K562 (cell line): ENCODE results near the gene GLDC. TPM values are rescaled to one million over a fixed set of nuclear protein-coding genes. Genes with fewer than 3 reads are reported as not detected.

Experiments
- ATAC-seq: fragments of 200-7000 bp; cut with Tn5 transposase; 3 replicates; pipeline ENCODE4 v1.9.1; 2020; ENCODE audit warnings: moderate library complexity
- BruUV-seq: library from RNA; stranded (reverse); fragments of 400-500 nt; replicated peaks from 2 replicates; lab custom pipeline; 2021; lab: Mats Ljungman, UMichigan
- CTCF ChIA-PET: fragments of 300-600 bp; formaldehyde crosslinking; extraction: SDS; loops from one replicate; lab custom pipeline; 2021; ENCODE audit warnings: low intra/inter-chr PET ratio; lab: Yijun Ruan, JAX
- POLR2A ChIA-PET: fragments of 300-600, 350-650 bp; sonication (Branson Sonifier 250); formaldehyde crosslinking; extraction: SDS; loops from one replicate; lab custom pipeline; 2021; ENCODE audit warnings: antibody characterized with exemption, inconsistent platforms; lab: Yijun Ruan, JAX
- DNase-seq, 4 experiments: peaks; one replicate each; pipeline versions ENCODE4 v3.0.0 to v3.0.0-alpha.2; 2011 to 2018; ENCODE audit warnings: low spot score in 3 of 4, mixed read lengths in 3 of 4; ENCODE audit errors: extremely low read depth in 1 of 4
- FAIRE-seq: peaks from 2 replicates; lab custom pipeline; 2011; peaks lifted over from hg19 to GRCh38; lab: Jason Lieb, UNC
- H2AFZ ChIP-seq: 2 replicates; pipeline ENCODE4 v1.6.0; 2011; ENCODE audit warnings: low read depth, low read length, control low read depth, inconsistent platforms
- H3K27ac ChIP-seq: fragments of 200-600 bp; 3 replicates; pipeline ENCODE4 v1.8.0; 2011; ENCODE audit warnings: low read depth, mild to moderate bottlenecking, control low read depth, inconsistent platforms, low read length, moderate library complexity, mixed read lengths; ENCODE audit errors: extremely low read depth
- H3K27me3 ChIP-seq, 2 experiments: fragments of 300-600 bp in 1 of 2; 2 replicates in 1 of 2; 3 replicates in 1 of 2; pipeline versions ENCODE4 v1.6.0 to v1.8.0; 2011; ENCODE audit warnings: inconsistent platforms in 2 of 2, low read length in 2 of 2, mild to moderate bottlenecking in 1 of 2, mixed read lengths in 1 of 2, moderate library complexity in 1 of 2; ENCODE audit not compliant: control insufficient read depth in 2 of 2, insufficient read depth in 2 of 2
- H3K36me3 ChIP-seq: fragments of 300-600 bp; 3 replicates; pipeline ENCODE4 v1.8.0; 2011; ENCODE audit warnings: mild to moderate bottlenecking, low read length, inconsistent platforms; ENCODE audit not compliant: control insufficient read depth, insufficient read depth
- H3K4me1 ChIP-seq, 2 experiments: fragments of 200-600 bp in 1 of 2; replicated peaks in 1 of 2; 2 replicates in 1 of 2; 3 replicates in 1 of 2; pipeline versions ENCODE4 v1.5.1 to v1.8.0; 2011; ENCODE audit warnings: inconsistent platforms in 2 of 2, low read length in 2 of 2, mild to moderate bottlenecking in 1 of 2, mixed read lengths in 1 of 2, moderate library complexity in 1 of 2; ENCODE audit not compliant: control insufficient read depth in 2 of 2, insufficient read depth in 2 of 2
- H3K4me2 ChIP-seq: 2 replicates; pipeline ENCODE4 v1.6.1; 2011; ENCODE audit warnings: low read length, control low read depth, inconsistent platforms, mixed read lengths; ENCODE audit not compliant: insufficient read depth
- H3K4me3 ChIP-seq: fragments of 200-600 bp; sonication (generic), shearing (Covaris generic); 2 replicates; pipeline ENCODE4 v1.5.1; 2016; ENCODE audit warnings: control low read depth, inconsistent platforms
- H3K79me2 ChIP-seq: fragments of 200-600 bp; 3 replicates; pipeline ENCODE4 v1.8.0; 2011; ENCODE audit warnings: low read length, inconsistent platforms; ENCODE audit not compliant: control insufficient read depth, insufficient read depth
- H3K9ac ChIP-seq, 2 experiments: 2 replicates each; pipeline versions ENCODE4 v1.6.0 to v1.6.1; 2011; ENCODE audit warnings: low read depth in 2 of 2, low read length in 2 of 2, control low read depth in 1 of 2, inconsistent platforms in 1 of 2, mild to moderate bottlenecking in 1 of 2, mixed read lengths in 1 of 2; ENCODE audit not compliant: insufficient read depth in 1 of 2
- H3K9me1 ChIP-seq: one replicate; pipeline ENCODE4 v1.6.0; 2011; ENCODE audit warnings: inconsistent platforms, mild to moderate bottlenecking, low read length, moderate library complexity; ENCODE audit not compliant: control insufficient read depth, insufficient read depth
- H3K9me3 ChIP-seq: replicated peaks from 2 replicates; pipeline ENCODE4 v1.5.1; 2011; ENCODE audit warnings: low read depth, low read length, inconsistent platforms; ENCODE audit not compliant: control insufficient read depth, insufficient read depth
- H4K20me1 ChIP-seq: replicated peaks from 2 replicates; pipeline ENCODE4 v1.6.1; 2011; ENCODE audit warnings: low read length, inconsistent platforms, mixed read lengths; ENCODE audit not compliant: control insufficient read depth, insufficient read depth
- FOS ChIP-seq: IDR thresholded peaks from 3 replicates; pipeline ENCODE4 v1.6.1; 2011; ENCODE audit not compliant: insufficient read length; ENCODE audit errors: extremely low read depth
- NR2C1 ChIP-seq, 2 experiments: fragments of 450-650 bp; IDR thresholded peaks; 2 replicates each; pipeline ENCODE4 v1.6.1; 2017; ENCODE audit warnings: mild to moderate bottlenecking in 2 of 2, antibody characterized with exemption in 1 of 2, inconsistent platforms in 1 of 2, missing compliant biosample characterization in 1 of 2, missing genetic modification characterization in 1 of 2
- POLR2AphosphoS2 ChIP-seq: IDR thresholded peaks from 2 replicates; pipeline ENCODE4 v1.6.1; 2012; ENCODE audit warnings: low read length, improper control_type of control experiment
- POLR2B ChIP-seq: fragments of 450-650 bp; IDR thresholded peaks from 2 replicates; pipeline ENCODE4 v1.6.1; 2018; ENCODE audit warnings: low read depth; ENCODE audit not compliant: partially characterized antibody
- RB1 ChIP-seq: fragments of 450-650 bp; IDR thresholded peaks from 2 replicates; pipeline ENCODE4 v1.6.1; 2017; ENCODE audit warnings: low read depth, mild to moderate bottlenecking
- RBM15 ChIP-seq: fragments of 200-400 bp; formaldehyde crosslinking; IDR thresholded peaks from 2 replicates; pipeline ENCODE4 v1.6.1; 2018; ENCODE audit warnings: mild to moderate bottlenecking, low read length, moderate library complexity; ENCODE audit not compliant: insufficient read depth
- SLC30A9 ChIP-seq: fragments of 250-450 bp; sonication (Bioruptor Pico); IDR thresholded peaks from 2 replicates; pipeline ENCODE4 v1.8.0; 2022; ENCODE audit warnings: mild to moderate bottlenecking, moderate library complexity
- STAT5B ChIP-seq: fragments of 250-450 bp; sonication (Bioruptor Pico); IDR thresholded peaks from 2 replicates; pipeline ENCODE4 v1.8.0; 2021; ENCODE audit warnings: mild to moderate bottlenecking, inconsistent platforms
- TCF7L2 ChIP-seq: fragments of 150-350 bp; IDR thresholded peaks from 2 replicates; pipeline ENCODE4 v1.6.1; 2016; ENCODE audit warnings: low read depth, mild to moderate bottlenecking, low read length, moderate library complexity
- TEAD4 ChIP-seq, 2 experiments: sonication (generic) in 1 of 2; formaldehyde crosslinking in 1 of 2; IDR thresholded peaks; 2 replicates each; pipeline versions ENCODE4 v1.6.1 to v1.8.0; 2012 to 2022; ENCODE audit warnings: borderline replicate concordance in 1 of 2, inconsistent platforms in 1 of 2, low read length in 1 of 2, mild to moderate bottlenecking in 1 of 2, missing genetic modification reagents in 1 of 2
- ZNF197 ChIP-seq: fragments of 200-800 bp; sonication (Bioruptor generic); IDR thresholded peaks from 2 replicates; pipeline ENCODE4 v1.6.1; 2016; ENCODE audit warnings: low read depth, missing genetic modification characterization, missing compliant biosample characterization
- ZNF23 ChIP-seq: fragments of 250-450 bp; sonication (Bioruptor Pico); IDR thresholded peaks from 2 replicates; pipeline ENCODE4 v1.4.0; 2020; ENCODE audit warnings: mild to moderate bottlenecking
- WGBS: fragments of 100-300 bp; shearing (Covaris generic); methylation state at CpG from one replicate; pipeline ENCODE4 v1.1.6; 2016; ENCODE audit warnings: low coverage, mixed read lengths; ENCODE audit not compliant: insufficient coverage; ENCODE audit errors: missing lambda C conversion rate; 5-methylcytosine and 5-hydroxymethylcytosine counted together
- in situ Hi-C: fragments of 300-500 bp; cut with MboI; formaldehyde crosslinking; loops from 4 replicates; pipeline ENCODE4 v1.15.0; 2018; ENCODE audit warnings: inconsistent platforms, mixed read lengths
- intact Hi-C: fragments of 100-400 bp; cut with micrococcal nuclease; formaldehyde crosslinking; loops from 2 replicates; pipeline ENCODE4 v1.14.2; 2022
- polyA plus RNA-seq, 8 experiments: library from polyadenylated mRNA; depleted of rRNA in 4 of 8; stranded (reverse) in 5 of 8; unstranded in 3 of 8; fragments of >200 nt; fragmentation: Nextera tagmentation in 2 of 8; fragmentation: Illumina TruSeq in 1 of 8; extraction: Ambion mirVana in 2 of 8; extraction: Trizol in 1 of 8; gene quantifications; 2 replicates each; pipeline versions ENCODE4 v1.2.1 to v1.2.3, GENCODE V29; 2011 to 2014; ENCODE audit warnings: inconsistent platforms in 1 of 8, missing spikeins in 1 of 8
- total RNA-seq, 7 experiments: library from RNA; depleted of rRNA in 6 of 7; stranded (reverse); fragments of >200 nt in 6 of 7; fragmentation: Illumina TruSeq in 2 of 7; extraction: Trizol in 2 of 7; gene quantifications; 2 replicates each; pipeline versions ENCODE4 v1.2.1 to v1.2.3, GENCODE V29; 2011 to 2021; ENCODE audit warnings: low replicate concordance in 1 of 7
- TF ChIP-seq, protein P1 (sequence below): fragments of 250-450 bp; sonication (Bioruptor Pico); IDR thresholded peaks from 2 replicates; pipeline ENCODE4 v1.5.0; 2021; ENCODE audit warnings: mild to moderate bottlenecking, borderline replicate concordance

Gene GLDC
- total and polyA plus RNA-seq, 9 of the 15 experiments (the other 6 are each of a cell fraction or from before 2014, with no cell fraction given) = 0.03 to 0.27 (median 0.08) TPM; not detected in 6

DNA sequence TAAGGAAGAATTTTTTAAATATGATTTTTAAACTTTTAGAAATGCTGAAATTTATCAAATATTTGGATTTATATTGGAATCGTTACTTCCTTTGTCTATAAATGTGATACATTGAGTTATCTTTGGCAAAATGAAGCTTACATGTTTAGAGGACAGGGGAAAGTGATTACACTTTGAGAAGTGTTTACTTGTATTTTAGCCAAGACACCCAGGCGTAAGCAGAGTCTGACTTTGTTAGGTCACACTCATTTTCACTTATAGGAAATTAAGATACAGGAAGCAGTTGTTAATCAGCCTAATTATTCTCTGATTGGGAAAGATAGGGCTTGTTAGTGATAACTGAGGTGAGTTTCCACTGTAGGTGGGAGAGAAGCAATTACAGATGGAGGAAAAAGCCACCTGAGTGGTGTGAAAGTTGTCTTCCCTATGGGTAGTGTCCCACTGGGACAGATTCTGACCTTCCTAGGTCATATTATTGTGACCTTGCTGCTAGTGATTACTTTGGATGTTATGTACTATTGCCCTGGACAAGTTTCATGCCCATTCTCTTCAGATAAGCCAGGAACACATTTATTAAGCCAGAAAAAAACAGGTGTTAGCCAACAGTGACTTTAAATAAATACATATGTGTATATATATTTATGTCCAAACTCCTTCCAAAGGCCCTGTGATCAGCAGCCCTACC, 143.9 kb downstream of the GLDC start:
- CTCF ChIA-PET = no interaction called here
- FAIRE-seq (no peak), DNase-seq (no peak), ATAC-seq (no peak)
- Histone ChIP-seq H2AFZ (no peak overlapping the region), H3K27me3 (no peaks in the 10 kb centered on the region), H3K27ac (no peak overlapping the region), H3K79me2 (no peaks in the 10 kb centered on the region), H3K9me3 (no peaks in the 10 kb centered on the region), H3K4me1 (no peaks in the 10 kb centered on the region), H3K4me2 (no peak overlapping the region), H3K9ac (no peak overlapping the region), H3K36me3 (peaks cover 68% of the 10 kb centered on the region), H4K20me1 (no peaks in the 10 kb centered on the region), H3K9me1 (no peaks in the 10 kb centered on the region), H3K4me3 (no peak overlapping the region)
- 100% methylated on average over 2 of the region's 2 CpGs for WGBS
- no TSS peak for BruUV-seq
- in situ Hi-C loops = no loop called here
- POLR2A ChIA-PET = interaction anchor here (0.9 kb wide), 2 partner anchors 8 to 22 kb away, joined by 3 to 5 read pairs; no protein-coding TSS in a partner anchor
- TF ChIP-seq ZNF197 (CRISPR knock-in tag) = no peak
- intact Hi-C loops = no loop called here

DNA sequence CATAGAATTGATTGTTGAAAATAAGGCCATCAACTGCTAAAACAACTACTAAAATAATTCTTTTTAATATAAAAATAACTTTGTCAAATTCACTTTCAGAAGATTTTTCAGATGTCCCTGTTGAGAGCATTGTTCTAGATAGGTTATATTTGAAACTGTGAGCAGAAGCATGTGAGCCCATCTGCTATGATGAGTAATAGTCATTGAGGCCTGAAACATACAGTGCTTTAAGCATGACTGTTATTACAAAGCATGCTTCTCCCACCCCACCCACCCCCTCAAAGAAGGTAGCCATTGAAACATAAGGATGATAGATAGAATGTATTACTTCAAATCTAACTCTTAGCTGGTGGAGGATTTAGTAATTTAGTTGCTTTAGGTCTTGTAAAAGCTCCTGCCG, 146.5 kb downstream of the GLDC start:
- no peak overlapping the region for H3K4me3 ChIP-seq
- no peaks in the 10 kb centered on the region for H3K9me1 ChIP-seq
- WGBS = 100% methylated on average over 1 of the region's 1 CpG
- H3K27me3 ChIP-seq = no peaks in the 10 kb centered on the region
- no peak overlapping the region for H3K9ac ChIP-seq
- no peak overlapping the region for H3K27ac ChIP-seq
- no peak overlapping the region for H2AFZ ChIP-seq
- no peaks in the 10 kb centered on the region for H3K9me3 ChIP-seq
- no peaks in the 10 kb centered on the region for H3K79me2 ChIP-seq
- peaks cover 55% of the 10 kb centered on the region for H3K36me3 ChIP-seq
- ChIA-PET CTCF (no interaction called here), POLR2A (no interaction called here)
- ATAC-seq (no peak), DNase-seq (no peak)
- H3K4me2 ChIP-seq = no peak overlapping the region
- no peaks in the 10 kb centered on the region for H4K20me1 ChIP-seq
- no peaks in the 10 kb centered on the region for H3K4me1 ChIP-seq
- no peak for TF ChIP-seq FOS
- TF ChIP-seq NR2C1 (IDR thresholded peaks at IDR 0.05) = no peak
- TF ChIP-seq NR2C1 (tag; IDR thresholded peaks at IDR 0.05) = no peak
- TF ChIP-seq SLC30A9 (CRISPR knock-in tag) = no peak
- TF ChIP-seq TEAD4 (IDR thresholded peaks at IDR 0.05; ENCODE audit: low read length) = no peak
- TF ChIP-seq TEAD4 (CRISPR knock-in tag; IDR thresholded peaks at IDR 0.05; ENCODE audit: borderline replicate concordance) = no peak
- no peak for TF ChIP-seq RB1
- TF ChIP-seq, protein P1, sequence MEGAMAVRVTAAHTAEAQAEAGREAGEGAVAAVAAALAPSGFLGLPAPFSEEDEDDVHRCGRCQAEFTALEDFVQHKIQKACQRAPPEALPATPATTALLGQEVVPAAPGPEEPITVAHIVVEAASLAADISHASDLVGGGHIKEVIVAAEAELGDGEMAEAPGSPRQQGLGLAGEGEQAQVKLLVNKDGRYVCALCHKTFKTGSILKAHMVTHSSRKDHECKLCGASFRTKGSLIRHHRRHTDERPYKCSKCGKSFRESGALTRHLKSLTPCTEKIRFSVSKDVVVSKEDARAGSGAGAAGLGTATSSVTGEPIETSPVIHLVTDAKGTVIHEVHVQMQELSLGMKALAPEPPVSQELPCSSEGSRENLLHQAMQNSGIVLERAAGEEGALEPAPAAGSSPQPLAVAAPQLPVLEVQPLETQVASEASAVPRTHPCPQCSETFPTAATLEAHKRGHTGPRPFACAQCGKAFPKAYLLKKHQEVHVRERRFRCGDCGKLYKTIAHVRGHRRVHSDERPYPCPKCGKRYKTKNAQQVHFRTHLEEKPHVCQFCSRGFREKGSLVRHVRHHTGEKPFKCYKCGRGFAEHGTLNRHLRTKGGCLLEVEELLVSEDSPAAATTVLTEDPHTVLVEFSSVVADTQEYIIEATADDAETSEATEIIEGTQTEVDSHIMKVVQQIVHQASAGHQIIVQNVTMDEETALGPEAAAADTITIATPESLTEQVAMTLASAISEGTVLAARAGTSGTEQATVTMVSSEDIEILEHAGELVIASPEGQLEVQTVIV (CRISPR knock-in tag) = no peak
- no peak for TF ChIP-seq STAT5B (CRISPR knock-in tag)
- TF ChIP-seq TCF7L2 = no peak
- TF ChIP-seq ZNF23 = no peak
- no peak for TF ChIP-seq POLR2AphosphoS2
- TF ChIP-seq RBM15 = no peak
- no peak for TF ChIP-seq POLR2B
- TF ChIP-seq, all 486 proteins: peak for 0
- intact Hi-C loops = no loop called here
- BruUV-seq = no TSS peak
- FAIRE-seq = no peak
- in situ Hi-C loops = no loop called here
